GM12872 (cell line): ENCODE data around the gene LEP.

Experiments used
- CTCF ChIP-seq: IDR thresholded peaks from 3 replicates; pipeline ENCODE4 v1.5.1; 2011; ENCODE audit warnings: low read depth, mild to moderate bottlenecking, low read length, moderate library complexity; ENCODE audit not compliant: insufficient read depth

LEP gene

GRCh38 chr7:128240696-128241386 lies at the start of gene LEP:
Gene LEP, plus strand, starts transcription at chr7:128241278. Its CDS starts 10,741 bp downstream, at chr7:128252019.
- no peak for TF ChIP-seq CTCF

DNA sequence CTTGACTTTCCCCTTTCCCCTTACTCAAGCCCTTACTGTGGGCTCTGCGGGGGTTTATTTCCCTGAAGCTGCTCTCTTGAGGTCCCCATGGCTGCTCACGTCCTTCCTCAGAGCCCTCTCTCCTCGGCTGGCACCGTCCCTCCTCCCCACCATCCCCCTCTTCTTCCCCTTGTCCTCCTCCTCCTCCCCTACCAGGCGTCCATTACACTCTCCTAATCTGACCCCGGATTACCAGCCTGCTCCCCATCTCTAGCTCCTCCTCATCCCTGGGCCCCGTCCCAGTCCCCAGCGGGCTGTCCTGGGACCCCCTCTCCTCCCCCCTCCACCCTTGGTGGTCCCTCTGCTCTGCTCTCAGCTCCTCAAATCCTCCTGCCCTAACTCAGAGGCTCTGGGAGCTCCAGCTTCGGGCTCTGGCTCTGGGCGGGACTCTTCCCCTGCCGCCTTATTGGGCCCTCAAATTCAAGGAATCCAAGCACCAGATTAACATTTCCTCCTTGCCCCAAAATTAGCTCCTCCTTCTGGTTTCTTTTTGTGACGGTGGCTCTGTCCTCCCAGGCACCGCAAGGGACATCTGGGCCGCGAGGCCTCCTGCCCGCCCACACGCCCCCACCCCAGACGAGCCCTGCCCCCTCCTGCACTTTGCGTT lies 48.5 kb upstream of the LEP start:
- TF ChIP-seq CTCF = no peak

DNA sequence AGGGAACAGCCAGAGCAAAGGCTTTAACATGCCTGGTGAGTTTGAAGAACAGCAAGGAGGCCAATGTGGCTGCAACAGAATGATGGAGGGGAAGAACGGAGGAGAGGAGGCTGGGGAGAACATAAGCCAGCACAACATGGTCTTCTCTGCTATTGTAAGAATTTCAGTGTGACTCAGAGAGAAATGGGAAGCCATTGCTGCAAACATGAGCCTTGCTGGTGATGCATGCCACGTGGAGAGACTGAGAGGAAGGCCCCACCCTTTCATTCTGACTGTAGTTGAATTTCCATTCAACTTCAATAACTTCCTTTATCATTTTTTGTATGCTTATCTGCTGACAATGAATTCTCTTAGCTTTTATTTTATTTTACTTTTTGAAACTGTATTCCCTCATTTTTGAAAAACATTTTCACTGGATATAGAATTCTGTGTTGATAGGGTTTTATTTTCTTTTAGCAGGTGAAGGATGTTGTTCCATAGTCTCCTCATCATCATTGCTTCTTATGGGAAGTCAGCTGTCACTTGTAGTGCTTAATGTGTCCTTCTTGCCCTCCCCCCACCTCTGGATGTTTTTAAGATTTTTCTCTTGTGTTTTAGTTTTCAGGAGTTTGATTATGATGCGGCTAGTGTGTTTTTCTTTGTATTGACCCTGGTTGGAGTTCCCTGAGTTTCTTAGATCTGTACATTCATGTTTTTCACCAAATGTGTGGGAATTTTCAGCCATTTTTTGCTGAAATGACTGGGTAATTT lies 46.4 kb upstream of the LEP start:
- no peak for TF ChIP-seq CTCF

DNA sequence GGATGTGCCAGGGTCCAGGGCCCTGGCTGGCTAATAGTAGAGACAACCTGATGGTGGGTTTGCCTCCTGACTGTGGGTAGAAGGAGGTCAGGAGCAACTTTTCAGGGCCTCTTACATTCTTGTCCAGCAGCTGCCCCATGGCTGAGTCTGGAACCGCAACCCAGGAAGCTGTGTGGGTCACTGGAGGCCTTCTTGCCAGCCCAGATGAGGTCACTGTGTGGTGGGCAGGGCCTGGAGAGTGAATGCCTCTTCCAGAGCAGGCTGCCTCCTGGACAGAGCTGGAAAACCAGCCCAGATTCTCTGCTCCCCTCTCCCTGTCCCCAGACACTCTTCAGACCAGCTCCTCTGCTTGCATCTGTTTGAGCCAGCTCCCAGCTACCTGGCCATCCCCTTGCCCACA lies 43.5 kb upstream of the LEP start:
- TF ChIP-seq CTCF = no peak

- no peak for TF ChIP-seq CTCF
Observed at GRCh38 chr7:128197989-128198580, 43.0 kb upstream of the LEP start.

DNA sequence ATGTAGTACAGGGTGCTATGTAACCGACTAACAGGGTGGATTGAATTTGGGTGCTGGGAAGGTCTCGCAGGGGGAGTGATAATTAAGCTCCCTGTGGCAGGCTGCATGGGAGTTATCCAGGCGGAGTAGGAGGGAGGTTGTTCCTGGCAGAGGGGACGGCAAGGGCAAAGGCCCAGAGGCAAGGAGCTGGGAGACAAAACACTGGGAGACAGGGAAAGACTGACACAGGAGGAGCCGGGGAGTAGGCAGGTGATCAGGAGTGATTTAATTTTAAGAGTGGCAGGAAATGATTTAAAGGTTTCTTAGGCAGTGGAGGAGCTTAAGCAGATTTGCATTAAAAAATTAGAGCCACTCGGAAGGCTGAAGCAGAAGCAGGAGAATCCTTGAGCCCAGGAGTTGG lies 40.7 kb upstream of the LEP start:
- TF ChIP-seq CTCF = no peak

- no peak for TF ChIP-seq CTCF
Observed at GRCh38 chr7:128201067-128201689, 39.9 kb upstream of the LEP start.
